DND-41 (cell line): ENCODE measurements around the gene ZBED1.

ENCODE experiments used
- ATAC-seq: fragments of 200-7000 bp; cut with Tn5 transposase; 3 replicates; pipeline ENCODE4 v1.9.1; 2021; ENCODE audit warnings: low read depth; ENCODE audit not compliant: insufficient read depth
- DNase-seq: peaks from one replicate; pipeline ENCODE4 v3.0.0-alpha.2; 2020
- H2AFZ ChIP-seq: 2 replicates; pipeline ENCODE4 v1.6.0; 2012; ENCODE audit warnings: low read depth, low read length
- H3K27ac ChIP-seq: 2 replicates; pipeline ENCODE4 v1.5.1; 2012; ENCODE audit warnings: low read length, inconsistent platforms
- H3K27me3 ChIP-seq: fragments of 200-600 bp; sonication (generic); 2 replicates; pipeline ENCODE4 v1.6.0; 2012; ENCODE audit warnings: low read length, mild to moderate bottlenecking, inconsistent platforms; ENCODE audit not compliant: insufficient read depth, poor library complexity
- H3K36me3 ChIP-seq: 2 replicates; pipeline ENCODE4 v1.5.1; 2012; ENCODE audit warnings: low read length, inconsistent platforms; ENCODE audit not compliant: insufficient read depth
- H3K4me1 ChIP-seq: 2 replicates; pipeline ENCODE4 v1.5.1; 2012; ENCODE audit warnings: mild to moderate bottlenecking, low read length; ENCODE audit not compliant: insufficient read depth
- H3K4me2 ChIP-seq: 2 replicates; pipeline ENCODE4 v1.6.0; 2012; ENCODE audit warnings: mild to moderate bottlenecking, moderate library complexity, low read length, inconsistent platforms; ENCODE audit not compliant: insufficient read depth
- H3K4me3 ChIP-seq, 2 experiments: fragments of 200-600 bp in 1 of 2; shearing (Covaris generic) in 1 of 2; 2 replicates each; pipeline ENCODE4 v1.5.1; 2012 to 2016; ENCODE audit warnings: inconsistent platforms in 2 of 2, low read length in 2 of 2, mild to moderate bottlenecking in 2 of 2, low read depth in 1 of 2, moderate library complexity in 1 of 2
- H3K79me2 ChIP-seq: 2 replicates; pipeline ENCODE4 v1.6.0; 2012; ENCODE audit warnings: low read length, inconsistent platforms; ENCODE audit not compliant: insufficient read depth
- H3K9ac ChIP-seq: 2 replicates; pipeline ENCODE4 v1.6.0; 2012; ENCODE audit warnings: low read depth, mild to moderate bottlenecking, inconsistent platforms, low read length, moderate library complexity
- H3K9me3 ChIP-seq: 2 replicates; pipeline ENCODE4 v1.5.1; 2012; ENCODE audit warnings: low read length, moderate library complexity, mild to moderate bottlenecking, inconsistent platforms; ENCODE audit not compliant: insufficient read depth, severe bottlenecking
- H4K20me1 ChIP-seq: 2 replicates; pipeline ENCODE4 v1.6.0; 2012; ENCODE audit warnings: low read length; ENCODE audit not compliant: insufficient read depth
- EZH2 ChIP-seq: IDR thresholded peaks from 3 replicates; pipeline ENCODE4 v1.6.1; 2012; ENCODE audit warnings: borderline replicate concordance, low read depth, mild to moderate bottlenecking, moderate library complexity, low read length, inconsistent platforms; ENCODE audit not compliant: severe bottlenecking
- TF ChIP-seq, protein P1 (sequence below): IDR thresholded peaks from 2 replicates; pipeline ENCODE4 v1.5.1; 2012; ENCODE audit warnings: borderline replicate concordance, low read length, moderate library complexity, mild to moderate bottlenecking; ENCODE audit not compliant: poor library complexity, severe bottlenecking; ENCODE audit errors: extremely low read depth

Gene ZBED1

DNA sequence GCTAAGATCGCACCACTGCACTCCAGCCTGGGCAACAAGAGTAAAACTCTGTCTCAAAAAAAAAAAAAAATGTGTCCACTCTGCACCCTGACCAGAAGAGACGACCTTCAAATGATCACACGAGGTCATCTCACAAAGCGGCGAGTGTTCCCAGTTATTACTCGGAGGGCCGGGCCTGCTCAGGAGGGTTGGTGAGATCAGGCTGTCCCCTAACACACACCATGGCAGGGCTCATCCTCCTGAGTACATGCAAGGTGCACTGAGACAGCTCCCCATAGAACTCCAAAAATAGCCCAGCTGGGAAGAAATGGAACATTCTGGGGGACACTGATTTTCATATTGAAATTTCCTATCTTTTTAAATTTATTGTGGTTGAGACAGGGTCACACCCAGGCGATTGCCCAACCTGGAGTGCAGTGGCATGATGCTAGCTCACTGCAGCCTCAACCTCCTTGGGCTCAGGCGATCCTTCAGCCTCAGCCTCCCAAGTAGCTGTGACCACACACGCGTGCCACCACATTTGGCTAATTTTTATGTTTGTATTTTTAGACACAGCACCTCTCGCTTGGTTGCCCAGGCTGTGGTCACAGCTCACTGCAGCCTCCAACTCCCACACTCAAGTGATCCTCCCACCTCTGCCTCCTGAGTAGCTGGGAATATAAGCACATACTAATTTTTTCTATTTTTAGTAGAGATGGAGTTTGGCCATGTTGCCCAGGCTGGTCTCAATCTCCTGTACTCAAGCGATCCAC lies 51.5 kb downstream of the ZBED1 start:
- no peak overlapping the region for H2AFZ ChIP-seq

DNA sequence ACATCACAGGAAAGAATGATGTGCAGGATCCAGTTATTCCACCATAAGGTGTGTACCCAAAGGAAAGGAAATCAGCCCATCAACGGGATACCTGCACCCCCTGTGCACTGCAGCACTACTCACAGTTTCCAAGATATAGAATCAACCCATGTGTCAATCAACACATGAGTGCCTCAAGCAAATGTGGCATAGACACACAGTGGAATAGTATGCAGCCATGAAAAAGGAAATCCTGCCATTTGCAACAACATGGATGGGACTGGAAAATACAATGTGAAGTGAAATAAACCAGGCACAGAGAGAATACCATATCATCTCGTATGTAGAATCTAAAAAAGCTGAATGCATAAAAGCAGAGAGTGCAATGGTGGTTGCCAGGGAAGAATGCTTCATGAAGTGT lies 53.3 kb downstream of the ZBED1 start:
- Histone ChIP-seq H3K4me3 (no peak overlapping the region), H3K79me2 (peaks cover 30% of the 10 kb centered on the region), H3K36me3 (peaks cover 6% of the 10 kb centered on the region; the same call in 1 of the 2 replicates), H3K27me3 (no peaks in the 10 kb centered on the region), H3K4me1 (no peaks in the 10 kb centered on the region), H3K27ac (no peak overlapping the region), H2AFZ (no peak overlapping the region), H3K9me3 (no peaks in the 10 kb centered on the region), H3K9ac (no peak overlapping the region), H4K20me1 (peaks cover 17% of the 10 kb centered on the region; the same call in 1 of the 2 replicates), H3K4me2 (no peak overlapping the region)
- no peak for TF ChIP-seq EZH2
- TF ChIP-seq, protein P1, sequence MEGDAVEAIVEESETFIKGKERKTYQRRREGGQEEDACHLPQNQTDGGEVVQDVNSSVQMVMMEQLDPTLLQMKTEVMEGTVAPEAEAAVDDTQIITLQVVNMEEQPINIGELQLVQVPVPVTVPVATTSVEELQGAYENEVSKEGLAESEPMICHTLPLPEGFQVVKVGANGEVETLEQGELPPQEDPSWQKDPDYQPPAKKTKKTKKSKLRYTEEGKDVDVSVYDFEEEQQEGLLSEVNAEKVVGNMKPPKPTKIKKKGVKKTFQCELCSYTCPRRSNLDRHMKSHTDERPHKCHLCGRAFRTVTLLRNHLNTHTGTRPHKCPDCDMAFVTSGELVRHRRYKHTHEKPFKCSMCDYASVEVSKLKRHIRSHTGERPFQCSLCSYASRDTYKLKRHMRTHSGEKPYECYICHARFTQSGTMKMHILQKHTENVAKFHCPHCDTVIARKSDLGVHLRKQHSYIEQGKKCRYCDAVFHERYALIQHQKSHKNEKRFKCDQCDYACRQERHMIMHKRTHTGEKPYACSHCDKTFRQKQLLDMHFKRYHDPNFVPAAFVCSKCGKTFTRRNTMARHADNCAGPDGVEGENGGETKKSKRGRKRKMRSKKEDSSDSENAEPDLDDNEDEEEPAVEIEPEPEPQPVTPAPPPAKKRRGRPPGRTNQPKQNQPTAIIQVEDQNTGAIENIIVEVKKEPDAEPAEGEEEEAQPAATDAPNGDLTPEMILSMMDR: no peak
- DNase-seq (no peak), ATAC-seq (no peak)

More for the DNA sequence above, 51.5 kb downstream of the ZBED1 start:
- Histone ChIP-seq H3K36me3 (peaks cover 6% of the 10 kb centered on the region; the same call in 1 of the 2 replicates), H3K9ac (no peak overlapping the region), H3K27ac (no peak overlapping the region), H3K4me1 (no peaks in the 10 kb centered on the region), H3K4me2 (no peak overlapping the region), H3K4me3 (no peak overlapping the region), H3K79me2 (peaks cover 32% of the 10 kb centered on the region), H4K20me1 (peaks cover 18% of the 10 kb centered on the region; the same call in 1 of the 2 replicates), H3K27me3 (no peaks in the 10 kb centered on the region), H3K9me3 (no peaks in the 10 kb centered on the region)
- ATAC-seq: no peak
- TF ChIP-seq, protein P1: no peak
- TF ChIP-seq EZH2: no peak
- DNase-seq: no peak

DNA sequence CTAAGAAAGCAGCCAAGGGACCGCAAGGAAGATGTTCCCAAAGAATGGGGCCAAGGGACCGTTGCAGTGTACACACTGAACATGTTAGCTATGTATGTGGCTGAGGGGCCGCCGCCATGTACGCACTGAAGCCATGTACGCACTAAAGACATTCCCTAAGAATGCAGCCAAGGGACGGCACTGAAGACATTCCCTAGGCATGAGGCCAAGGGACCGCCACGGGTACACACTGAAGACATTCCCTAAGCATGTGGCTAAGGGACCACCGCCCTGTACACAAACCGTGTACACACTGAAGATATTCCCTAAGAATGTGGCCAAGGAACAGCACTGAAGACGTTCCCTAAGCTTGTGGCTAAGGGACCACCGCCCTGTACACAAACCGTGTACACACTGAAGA lies 54.0 kb downstream of the ZBED1 start:
- Histone ChIP-seq H4K20me1 (peaks cover 11% of the 10 kb centered on the region; the same call in 1 of the 2 replicates), H3K27ac (no peak overlapping the region)

More for the DNA sequence above, 54.0 kb downstream of the ZBED1 start:
- no peaks in the 10 kb centered on the region for H3K4me1 ChIP-seq
- H3K27me3 ChIP-seq: no peaks in the 10 kb centered on the region
- H3K79me2 ChIP-seq: peaks cover 23% of the 10 kb centered on the region
- H2AFZ ChIP-seq: no peak overlapping the region
- H3K9ac ChIP-seq: no peak overlapping the region
- no peak for ATAC-seq
- TF ChIP-seq EZH2: no peak
- TF ChIP-seq, protein P1: no peak
- no peaks in the 10 kb centered on the region for H3K9me3 ChIP-seq
- H3K36me3 ChIP-seq: peaks cover 6% of the 10 kb centered on the region; the same call in 1 of the 2 replicates
- no peak for DNase-seq
- no peak overlapping the region for H3K4me2 ChIP-seq
- H3K4me3 ChIP-seq: no peak overlapping the region
